HepG2 (cell line): ENCODE measurements around the gene DISP2. TPM values are rescaled to one million over a fixed set of nuclear protein-coding genes. Genes with fewer than 3 reads are reported as not detected.
A peak's percentile ranks its signal among the peaks of the same experiment; 100 is the strongest.

Experiments used
- CEBPB ChIP-seq: IDR thresholded peaks from 2 replicates; pipeline ENCODE4 v1.6.1; 2011; ENCODE audit warnings: low read depth, low read length, improper control_type of control experiment, borderline replicate concordance
- FOXC1 ChIP-seq: sonication (generic); formaldehyde crosslinking; IDR thresholded peaks from 2 replicates; pipeline ENCODE4 v1.8.0; 2022; ENCODE audit warnings: mild to moderate bottlenecking, missing genetic modification reagents, borderline replicate concordance
- GFI1 ChIP-seq: sonication (generic); formaldehyde crosslinking; IDR thresholded peaks from 2 replicates; pipeline ENCODE4 v1.5.0; 2020; ENCODE audit warnings: missing genetic modification reagents, mild to moderate bottlenecking, borderline replicate concordance
- HHEX ChIP-seq: IDR thresholded peaks from 2 replicates; pipeline ENCODE4 v1.6.1; 2016; ENCODE audit warnings: control low read depth
- MIER2 ChIP-seq: IDR thresholded peaks from 2 replicates; pipeline ENCODE4 v1.6.1; 2016; ENCODE audit warnings: missing biosample characterization, missing genetic modification reagents
- NAIF1 ChIP-seq: sonication (generic); formaldehyde crosslinking; IDR thresholded peaks from 2 replicates; pipeline ENCODE4 v1.5.0; 2020; ENCODE audit warnings: mild to moderate bottlenecking, missing genetic modification reagents, borderline replicate concordance
- NFAT5 ChIP-seq: sonication (generic); formaldehyde crosslinking; IDR thresholded peaks from 2 replicates; pipeline ENCODE4 v1.4.0; 2020; ENCODE audit warnings: missing genetic modification reagents
- PAWR ChIP-seq: sonication (generic); formaldehyde crosslinking; IDR thresholded peaks from 2 replicates; pipeline ENCODE4 v1.4.0; 2020; ENCODE audit warnings: missing genetic modification reagents, mild to moderate bottlenecking, borderline replicate concordance
- PHF20 ChIP-seq: sonication (generic); formaldehyde crosslinking; IDR thresholded peaks from 2 replicates; pipeline ENCODE4 v1.5.0; 2020; ENCODE audit warnings: mild to moderate bottlenecking, missing genetic modification reagents
- POLR2G ChIP-seq: fragments of 200-400 bp; formaldehyde crosslinking; IDR thresholded peaks from 2 replicates; pipeline ENCODE4 v1.6.1; 2018; ENCODE audit warnings: mild to moderate bottlenecking, low read depth, low read length, moderate library complexity
- RBM39 ChIP-seq: fragments of 200-400 bp; formaldehyde crosslinking; IDR thresholded peaks from one replicate; pipeline ENCODE4 v1.6.1; 2018; ENCODE audit warnings: antibody characterized with exemption, mild to moderate bottlenecking, low read depth, low read length; ENCODE audit not compliant: poor library complexity, severe bottlenecking
- RNF2 ChIP-seq: fragments of 450-650 bp; conservative IDR thresholded peaks from 2 replicates; pipeline ENCODE4 v1.6.1; 2016; ENCODE audit warnings: low read depth
- SALL2 ChIP-seq: sonication (generic); formaldehyde crosslinking; IDR thresholded peaks from 2 replicates; pipeline ENCODE4 v1.8.1; 2023; ENCODE audit warnings: mild to moderate bottlenecking, missing genetic modification reagents, inconsistent platforms
- TAF1 ChIP-seq: sonication (generic); formaldehyde crosslinking; IDR thresholded peaks from 2 replicates; pipeline ENCODE4 v1.4.0; 2020; ENCODE audit warnings: missing genetic modification reagents
- ZNF20 ChIP-seq: sonication (generic); formaldehyde crosslinking; IDR thresholded peaks from 2 replicates; pipeline ENCODE4 v1.4.0; 2020; ENCODE audit warnings: mild to moderate bottlenecking, moderate library complexity, missing genetic modification reagents
- ZNF207 ChIP-seq: fragments of 450-650 bp; IDR thresholded peaks from 2 replicates; pipeline ENCODE4 v1.6.1; 2016; ENCODE audit warnings: antibody characterized with exemption, borderline replicate concordance
- ZNF549 ChIP-seq: sonication (generic); formaldehyde crosslinking; IDR thresholded peaks from 2 replicates; pipeline ENCODE4 v1.5.0; 2020; ENCODE audit warnings: missing genetic modification reagents
- ZNF788 ChIP-seq: sonication (generic); formaldehyde crosslinking; IDR thresholded peaks from 2 replicates; pipeline ENCODE4 v1.5.0; 2020; ENCODE audit warnings: mild to moderate bottlenecking, missing genetic modification reagents, borderline replicate concordance
- ZNF850 ChIP-seq: sonication (generic); formaldehyde crosslinking; conservative IDR thresholded peaks from 2 replicates; pipeline ENCODE4 v1.9.0; 2021; ENCODE audit warnings: mild to moderate bottlenecking, missing genetic modification reagents
- polyA plus RNA-seq, 8 experiments: library from polyadenylated mRNA; depleted of rRNA in 3 of 8; stranded (reverse) in 7 of 8; unstranded in 1 of 8; fragments of >200 nt; fragmentation: Illumina TruSeq in 4 of 8; extraction: Trizol in 4 of 8; gene quantifications; 2 replicates each; pipeline versions ENCODE4 v1.2.1 to v1.2.3, GENCODE V29; 2011 to 2016; ENCODE audit warnings: low read depth in 4 of 8, missing spikeins in 1 of 8, mixed read lengths in 1 of 8; ENCODE audit not compliant: insufficient read depth in 1 of 8
- total RNA-seq, 5 experiments: library from RNA; depleted of rRNA; stranded (reverse); fragments of >200 nt; fragmentation: Illumina TruSeq; extraction: Trizol; gene quantifications; 2 replicates each; pipeline ENCODE4 v1.2.3, GENCODE V29; 2016; ENCODE audit warnings: low read depth in 1 of 5
- TF ChIP-seq, protein P1 (sequence below): fragments of 450-650 bp; IDR thresholded peaks from 2 replicates; pipeline ENCODE4 v1.6.1; 2017
- TF ChIP-seq, protein P2 (sequence below): sonication (generic); formaldehyde crosslinking; IDR thresholded peaks from 2 replicates; pipeline ENCODE4 v1.5.0; 2020; ENCODE audit warnings: missing genetic modification reagents
- TF ChIP-seq, protein P3 (sequence below): sonication (generic); formaldehyde crosslinking; IDR thresholded peaks from 2 replicates; pipeline ENCODE4 v1.4.0; 2020; ENCODE audit warnings: missing genetic modification reagents

DISP2 gene
- total and polyA plus RNA-seq, 2 of the 13 experiments (the other 11 are each of a cell fraction or from before 2014, with no cell fraction given) = 0.09 to 0.32 TPM

DNA sequence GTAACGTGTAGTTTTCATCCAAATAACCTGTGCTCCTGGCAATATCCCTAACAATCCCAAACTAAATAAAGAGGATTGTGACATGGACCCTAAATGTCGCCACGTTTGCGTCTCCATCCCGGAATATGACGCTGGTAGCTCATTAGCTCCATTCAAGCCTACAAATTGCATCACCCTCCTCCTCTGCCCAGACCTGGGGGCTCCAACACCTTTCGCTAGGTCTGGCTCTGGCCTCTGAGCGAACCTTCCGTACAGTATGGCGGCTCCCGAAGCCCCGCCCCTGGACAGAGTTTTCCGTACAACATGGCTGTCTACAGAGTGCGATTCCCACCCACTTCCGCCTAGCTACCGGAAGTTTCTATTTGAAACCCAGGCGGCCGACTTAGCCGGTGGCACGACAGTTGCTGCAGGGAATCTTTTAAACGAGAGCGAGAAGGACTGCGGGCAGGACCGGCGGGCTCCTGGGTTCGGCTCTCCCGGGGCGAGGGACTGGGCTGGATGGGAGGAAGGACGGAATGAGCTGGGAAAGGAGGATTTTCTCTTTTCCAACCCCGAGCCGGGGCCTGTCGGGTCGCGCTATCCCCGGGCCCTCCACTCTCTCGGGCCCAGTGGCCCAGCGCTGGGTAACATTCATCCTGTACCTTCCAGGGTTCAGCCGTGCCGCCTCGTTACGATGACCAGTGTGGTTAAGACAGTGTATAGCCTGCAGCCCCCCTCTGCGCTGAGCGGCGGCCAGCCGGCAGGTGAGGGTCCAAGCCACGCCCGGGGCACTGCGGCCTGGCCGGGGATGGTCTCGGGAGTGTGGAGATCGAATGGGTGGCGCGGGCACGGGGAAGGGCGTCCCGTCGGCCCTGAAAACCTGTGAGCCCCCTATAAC, 24.8 kb downstream of the DISP2 start, which contains the start of gene KNSTRN (continued):
- peak; percentile 45; the same call in 1 of the 2 replicates for TF ChIP-seq ZNF788 (CRISPR knock-in tag)
- TF ChIP-seq, protein P1, sequence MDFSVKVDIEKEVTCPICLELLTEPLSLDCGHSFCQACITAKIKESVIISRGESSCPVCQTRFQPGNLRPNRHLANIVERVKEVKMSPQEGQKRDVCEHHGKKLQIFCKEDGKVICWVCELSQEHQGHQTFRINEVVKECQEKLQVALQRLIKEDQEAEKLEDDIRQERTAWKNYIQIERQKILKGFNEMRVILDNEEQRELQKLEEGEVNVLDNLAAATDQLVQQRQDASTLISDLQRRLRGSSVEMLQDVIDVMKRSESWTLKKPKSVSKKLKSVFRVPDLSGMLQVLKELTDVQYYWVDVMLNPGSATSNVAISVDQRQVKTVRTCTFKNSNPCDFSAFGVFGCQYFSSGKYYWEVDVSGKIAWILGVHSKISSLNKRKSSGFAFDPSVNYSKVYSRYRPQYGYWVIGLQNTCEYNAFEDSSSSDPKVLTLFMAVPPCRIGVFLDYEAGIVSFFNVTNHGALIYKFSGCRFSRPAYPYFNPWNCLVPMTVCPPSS = no peak
- TF ChIP-seq ZNF20 (CRISPR knock-in tag) = 0 out of 2 replicates have a peak, but pooled peaks have one; percentile 49
- TF ChIP-seq GFI1 = peak; percentile 31; the same call in 1 of the 2 replicates
- no peak for TF ChIP-seq PAWR (CRISPR knock-in tag)
- peak; percentile 69 for TF ChIP-seq RBM39
- TF ChIP-seq SALL2 (CRISPR knock-in tag) = 0 out of 2 replicates have a peak, but pooled peaks have one; percentile 50
- TF ChIP-seq HHEX (CRISPR knock-in tag) = no peak
- TF ChIP-seq POLR2G = peak; percentile 79
- TF ChIP-seq MIER2 (CRISPR knock-in tag) = 0 out of 2 replicates have a peak, but pooled peaks have one; percentile 34
- TF ChIP-seq ZNF207 = no peak
- no peak for TF ChIP-seq FOXC1 (CRISPR knock-in tag)
- TF ChIP-seq RNF2 = no peak
- TF ChIP-seq NAIF1 = no peak
- TF ChIP-seq, protein P2, sequence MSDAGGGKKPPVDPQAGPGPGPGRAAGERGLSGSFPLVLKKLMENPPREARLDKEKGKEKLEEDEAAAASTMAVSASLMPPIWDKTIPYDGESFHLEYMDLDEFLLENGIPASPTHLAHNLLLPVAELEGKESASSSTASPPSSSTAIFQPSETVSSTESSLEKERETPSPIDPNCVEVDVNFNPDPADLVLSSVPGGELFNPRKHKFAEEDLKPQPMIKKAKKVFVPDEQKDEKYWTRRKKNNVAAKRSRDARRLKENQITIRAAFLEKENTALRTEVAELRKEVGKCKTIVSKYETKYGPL (CRISPR knock-in tag) = no peak
- no peak for TF ChIP-seq ZNF549 (CRISPR knock-in tag)
- no peak for TF ChIP-seq TAF1 (CRISPR knock-in tag)
- TF ChIP-seq CEBPB = peak; percentile 71
- TF ChIP-seq, protein P3, sequence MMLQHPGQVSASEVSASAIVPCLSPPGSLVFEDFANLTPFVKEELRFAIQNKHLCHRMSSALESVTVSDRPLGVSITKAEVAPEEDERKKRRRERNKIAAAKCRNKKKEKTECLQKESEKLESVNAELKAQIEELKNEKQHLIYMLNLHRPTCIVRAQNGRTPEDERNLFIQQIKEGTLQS (CRISPR knock-in tag) = peak; percentile 49; the same call in 1 of the 2 replicates
- TF ChIP-seq NFAT5 = no peak
- 0 out of 2 replicates have a peak, but pooled peaks have one; percentile 10 for TF ChIP-seq ZNF850 (CRISPR knock-in tag)
- TF ChIP-seq PHF20 = no peak; the same call in 1 of the 2 replicates
